Body of pancreas (tissue), 4 donors: ENCODE measurements around the gene ST14. TPM values are rescaled to one million over a fixed set of nuclear protein-coding genes. Genes with fewer than 3 reads are reported as not detected.
A peak's percentile ranks its signal among the peaks of the same experiment; 100 is the strongest.

Source experiments
- ATAC-seq: fragments of 150-250 bp; one replicate; pipeline ENCODE4 v1.9.1; 2016
- DNase-seq, 4 donors: peaks; one replicate each; pipeline ENCODE4 v3.0.0-alpha.2; 2019
- H3K27ac ChIP-seq, 4 donors: fragments of 200-600 bp; sonication (generic); 1 replicate in 3 of 4; 2 replicates in 1 of 4; pipeline versions ENCODE4 v1.5.1 to v1.6.1; 2016 to 2019; ENCODE audit warnings: mild to moderate bottlenecking in 1 of 4, mixed read lengths in 1 of 4, moderate library complexity in 1 of 4
- H3K27me3 ChIP-seq, 2 donors: fragments of 200-600 bp; sonication (generic); one replicate each; pipeline ENCODE4 v1.6.0; 2016; ENCODE audit warnings: mild to moderate bottlenecking in 1 of 2
- H3K36me3 ChIP-seq, 2 donors: fragments of 200-600 bp; sonication (generic); replicated peaks in 1 of 2; 2 replicates each; pipeline ENCODE4 v1.5.1; 2016; ENCODE audit warnings: low read depth in 2 of 2; ENCODE audit not compliant: insufficient read depth in 1 of 2
- H3K4me1 ChIP-seq: fragments of 200-600 bp; sonication (generic); one replicate; pipeline ENCODE4 v1.6.0; 2016
- H3K4me3 ChIP-seq, 2 donors: fragments of 200-600 bp; sonication (generic); 1 replicate in 1 of 2; 2 replicates in 1 of 2; pipeline ENCODE4 v1.5.1; 2016 to 2019
- H3K9me3 ChIP-seq, 3 donors: fragments of 200-600 bp; sonication (generic); 1 replicate in 2 of 3; 2 replicates in 1 of 3; pipeline ENCODE4 v1.5.1; 2016
- POLR2A ChIP-seq, 3 donors: fragments of 450-650 bp; IDR thresholded peaks; one replicate each; pipeline ENCODE4 v1.6.1; 2016; ENCODE audit warnings: antibody characterized with exemption in 3 of 3, mild to moderate bottlenecking in 2 of 3
- WGBS, 2 donors: methylation state at CpG; one replicate each; pipeline ENCODE4 v1.1.5; 2017; 5-methylcytosine and 5-hydroxymethylcytosine counted together
- intact Hi-C: fragments of 100-400 bp; cut with DNase I; formaldehyde crosslinking; loops from one replicate; pipeline ENCODE4 v1.15.1; 2023
- total RNA-seq, 2 donors: library from RNA; depleted of rRNA; stranded (reverse); fragments of >200 nt; gene quantifications; one replicate each; pipeline ENCODE4 v1.1.0, GENCODE V29; 2016
- TF ChIP-seq, protein P1 (sequence below), 7 experiments: fragments of 450-650 bp in 4 of 7; fragments of 200-600 bp in 3 of 7; sonication (generic) in 3 of 7; IDR thresholded peaks; one replicate each; pipeline ENCODE4 v1.5.1; 2016 to 2019; ENCODE audit warnings: antibody characterized with exemption in 7 of 7

ST14 gene
- total RNA-seq, 2 donors from 2014 or later, result 55.3 to 61.0 TPM

DNA sequence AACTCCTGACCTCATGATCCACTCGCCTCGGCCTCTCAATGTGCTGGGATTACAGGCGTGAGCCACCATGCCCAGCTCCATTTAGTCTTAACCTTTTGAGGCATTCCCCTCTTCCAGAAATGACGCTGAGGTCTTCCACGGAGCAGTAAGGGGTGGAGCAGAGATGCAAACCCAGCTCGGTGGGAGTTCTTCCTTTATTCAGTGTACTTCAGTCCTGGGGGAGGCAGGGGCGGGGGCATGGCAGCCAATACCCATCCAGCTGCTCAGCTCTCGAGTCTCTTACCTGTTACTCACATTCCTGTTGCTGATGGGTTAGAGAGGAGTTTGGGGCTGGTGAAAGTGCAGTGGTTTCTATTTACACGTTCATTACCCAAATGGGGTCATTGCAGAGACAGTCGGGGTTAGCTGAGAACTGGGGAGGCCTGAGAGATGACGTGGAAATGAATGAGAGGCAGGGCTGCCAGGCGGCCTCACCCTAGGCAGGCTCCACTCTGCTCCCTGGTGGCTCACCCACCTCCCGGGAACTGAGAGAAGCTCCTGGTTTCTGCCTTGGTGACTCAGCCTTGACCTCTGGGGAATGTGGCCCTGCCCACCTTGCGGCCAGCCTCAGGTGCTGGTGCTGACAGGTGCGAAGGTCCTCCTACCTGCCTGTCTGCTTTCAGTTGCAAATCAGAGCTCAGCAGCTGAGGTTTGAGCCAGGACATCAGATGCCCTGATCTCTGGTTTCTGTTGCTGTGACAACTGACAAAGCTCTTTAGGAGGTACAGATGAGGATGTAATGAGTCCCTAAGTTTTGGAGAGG lies 13.4 kb upstream of the ST14 start:
- H3K27me3 ChIP-seq, result no peaks in the 10 kb centered on the region
- no peaks in the 10 kb centered on the region for H3K36me3 ChIP-seq
- intact Hi-C loops, result no loop called here
- 30 to 43% methylated on average over 12 to 15 of the region's 15 CpGs for WGBS, 2 donors
- H3K27ac ChIP-seq, result peak overlapping the region; percentile 60 to 86 (median 80)
- H3K4me3 ChIP-seq, result no peak overlapping the region
- TF ChIP-seq, protein P1, sequence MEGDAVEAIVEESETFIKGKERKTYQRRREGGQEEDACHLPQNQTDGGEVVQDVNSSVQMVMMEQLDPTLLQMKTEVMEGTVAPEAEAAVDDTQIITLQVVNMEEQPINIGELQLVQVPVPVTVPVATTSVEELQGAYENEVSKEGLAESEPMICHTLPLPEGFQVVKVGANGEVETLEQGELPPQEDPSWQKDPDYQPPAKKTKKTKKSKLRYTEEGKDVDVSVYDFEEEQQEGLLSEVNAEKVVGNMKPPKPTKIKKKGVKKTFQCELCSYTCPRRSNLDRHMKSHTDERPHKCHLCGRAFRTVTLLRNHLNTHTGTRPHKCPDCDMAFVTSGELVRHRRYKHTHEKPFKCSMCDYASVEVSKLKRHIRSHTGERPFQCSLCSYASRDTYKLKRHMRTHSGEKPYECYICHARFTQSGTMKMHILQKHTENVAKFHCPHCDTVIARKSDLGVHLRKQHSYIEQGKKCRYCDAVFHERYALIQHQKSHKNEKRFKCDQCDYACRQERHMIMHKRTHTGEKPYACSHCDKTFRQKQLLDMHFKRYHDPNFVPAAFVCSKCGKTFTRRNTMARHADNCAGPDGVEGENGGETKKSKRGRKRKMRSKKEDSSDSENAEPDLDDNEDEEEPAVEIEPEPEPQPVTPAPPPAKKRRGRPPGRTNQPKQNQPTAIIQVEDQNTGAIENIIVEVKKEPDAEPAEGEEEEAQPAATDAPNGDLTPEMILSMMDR (IDR thresholded peaks at IDR 0.05), result peak in 5 of 7 experiments; percentile 15 to 43 (median 39)
- TF ChIP-seq POLR2A (IDR thresholded peaks at IDR 0.05), result peak in 2 of 3 donors; percentile 6 to 23
- H3K4me1 ChIP-seq, result peaks cover 38% of the 10 kb centered on the region
- ATAC-seq, result peak; percentile 68
- no peaks in the 10 kb centered on the region for H3K9me3 ChIP-seq
- peak; percentile 63 to 77 (median 74) for DNase-seq

- WGBS, 2 donors, result 21 to 37% methylated on average over 5 of the region's 5 CpGs
Observed at GRCh38 chr11:130146796-130147195, 12.8 kb upstream of the ST14 start.

GRCh38 chr11:130148796-130149326 lies 10.7 kb upstream of the ST14 start:
- Histone ChIP-seq H3K4me1 (peaks cover 37% of the 10 kb centered on the region), H3K9me3 (no peaks in the 10 kb centered on the region), H3K36me3 (no peaks in the 10 kb centered on the region), H3K27me3 (no peaks in the 10 kb centered on the region), H3K27ac (no peak overlapping the region), H3K4me3 (no peak overlapping the region)
- TF ChIP-seq, protein P1 (IDR thresholded peaks at IDR 0.05), result no peak
- TF ChIP-seq POLR2A (IDR thresholded peaks at IDR 0.05), result no peak
- DNase-seq, result no peak
- ATAC-seq, result no peak
- intact Hi-C loops, result no loop called here
- WGBS, 2 donors, result 83 to 84% methylated on average over 12 of the region's 12 CpGs

More at GRCh38 chr11:130146796-130147195, 12.8 kb upstream of the ST14 start:
- Histone ChIP-seq H3K4me1 (peaks cover 38% of the 10 kb centered on the region), H3K27ac (peak overlapping the region; percentile 60 to 86 (median 80)), H3K27me3 (no peaks in the 10 kb centered on the region), H3K36me3 (no peaks in the 10 kb centered on the region), H3K9me3 (no peaks in the 10 kb centered on the region), H3K4me3 (no peak overlapping the region)
- TF ChIP-seq, protein P1 (IDR thresholded peaks at IDR 0.05), result no peak
- no peak for TF ChIP-seq POLR2A (IDR thresholded peaks at IDR 0.05)
- intact Hi-C loops, result no loop called here
- DNase-seq (peak; percentile 65 to 86 (median 74)), ATAC-seq (peak; percentile 69)

DNA sequence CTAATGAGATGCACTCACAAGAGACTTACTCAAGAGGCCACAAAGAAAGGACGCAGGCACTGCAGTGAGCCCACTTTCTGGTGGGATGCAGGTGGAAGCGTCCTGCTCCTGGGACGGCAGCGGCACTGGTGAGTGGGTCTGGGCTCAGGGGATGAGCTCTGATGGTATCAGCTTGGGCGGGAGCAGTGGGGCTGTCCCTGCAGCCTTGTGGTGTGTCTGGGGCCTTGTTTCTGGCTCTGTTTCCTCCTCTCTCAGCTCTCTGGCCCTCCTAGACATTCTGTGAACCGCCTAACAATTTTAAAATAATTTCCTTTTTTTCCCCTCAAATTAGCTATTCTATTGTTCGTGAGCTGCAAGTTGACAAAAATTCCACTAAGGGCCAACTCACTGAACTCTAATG lies 8.8 kb upstream of the ST14 start:
- Histone ChIP-seq H3K27me3 (no peaks in the 10 kb centered on the region), H3K4me3 (no peak overlapping the region), H3K9me3 (no peaks in the 10 kb centered on the region), H3K36me3 (no peaks in the 10 kb centered on the region), H3K4me1 (peaks cover 19% of the 10 kb centered on the region), H3K27ac (no peak overlapping the region)
- TF ChIP-seq, protein P1 (IDR thresholded peaks at IDR 0.05), result no peak
- TF ChIP-seq POLR2A (IDR thresholded peaks at IDR 0.05), result no peak
- ATAC-seq (no peak), DNase-seq (no peak)
- intact Hi-C loops, result no loop called here
- 86 to 88% methylated on average over 7 of the region's 7 CpGs for WGBS, 2 donors
